AG04450 (cell line): ENCODE results near the gene TMEM179B. TPM values are rescaled to one million over a fixed set of nuclear protein-coding genes. Genes with fewer than 3 reads are reported as not detected.

Source experiments
- CTCF ChIA-PET: fragments of 300-600, 350-600 bp; formaldehyde crosslinking; extraction: SDS; loops from one replicate; lab custom pipeline; 2022; ENCODE audit warnings: antibody characterized with exemption, inconsistent platforms; lab: Charles Lee
- POLR2A ChIA-PET: fragments of 350-600 bp; formaldehyde crosslinking; extraction: SDS; loops from one replicate; lab custom pipeline; 2021; ENCODE audit warnings: antibody characterized with exemption, inconsistent platforms; lab: Yijun Ruan, JAX
- DNase-seq: peaks from one replicate; pipeline ENCODE4 v3.0.0-alpha.2; 2011; ENCODE audit warnings: low read depth, low spot score
- H3K27ac ChIP-seq: one replicate; pipeline ENCODE4 v1.5.1; 2012; ENCODE audit warnings: low read depth, low read length, control low read depth
- H3K27me3 ChIP-seq: one replicate; pipeline ENCODE4 v1.6.0; 2012; ENCODE audit warnings: low read length; ENCODE audit not compliant: control insufficient read depth, insufficient read depth
- H3K4me3 ChIP-seq: 2 replicates; pipeline ENCODE4 v1.5.1; 2011; ENCODE audit warnings: mild to moderate bottlenecking, low read depth, low read length, control low read depth
- H3K9me3 ChIP-seq: 2 replicates; pipeline ENCODE4 v1.5.1; 2012; ENCODE audit warnings: low read length; ENCODE audit not compliant: control insufficient read depth, insufficient read depth
- polyA plus RNA-seq: library from polyadenylated mRNA; depleted of rRNA; stranded (reverse); fragments of >200 nt; gene quantifications from 2 replicates; pipeline ENCODE4 v1.2.3, GENCODE V29; 2011
- TF ChIP-seq, protein P1 (sequence below): IDR thresholded peaks from 2 replicates; pipeline ENCODE4 v1.5.1; 2011; ENCODE audit warnings: low read depth, low read length, control low read depth, inconsistent platforms

Gene TMEM179B
- polyA plus RNA-seq, 1 experiment: 51.7 TPM

DNA sequence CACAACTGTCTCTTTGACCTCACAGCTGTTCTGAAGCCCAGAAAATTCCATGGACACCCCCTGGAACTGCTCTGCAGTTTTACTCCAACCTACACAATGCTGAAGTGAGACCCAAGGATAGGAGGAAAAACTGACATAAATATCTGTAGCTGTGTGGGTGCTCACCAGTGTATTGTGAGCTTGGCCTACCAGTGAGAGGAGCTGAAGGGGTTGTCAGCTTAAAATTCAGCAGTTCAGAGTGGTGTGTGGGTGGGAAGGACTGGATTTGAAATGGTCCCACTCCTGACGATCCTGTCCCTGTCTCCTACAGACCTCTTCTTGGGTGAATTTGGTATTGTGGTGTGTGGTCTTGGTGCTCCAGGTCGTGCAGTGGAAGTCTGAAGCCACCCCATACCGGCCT is 2.4 kb downstream of the TMEM179B start:
- H3K9me3 ChIP-seq: peaks cover 4% of the 10 kb centered on the region; the same call in 1 of the 2 replicates
- no peak for DNase-seq
- no peak overlapping the region for H3K27ac ChIP-seq
- H3K27me3 ChIP-seq: no peaks in the 10 kb centered on the region
- POLR2A ChIA-PET: interaction anchor here (0.6 to 1.3 kb wide), 4 partner anchors 36 to 65 kb away, joined by 3 to 6 read pairs (median 3); partner anchors contain the start of gene ZBTB3
- H3K4me3 ChIP-seq: no peak overlapping the region
- CTCF ChIA-PET: interaction anchor here (0.6 to 1.5 kb wide), 2 partner anchors 76 to 92 kb away, joined by 3 to 6 read pairs; no protein-coding TSS in a partner anchor
- TF ChIP-seq, protein P1, sequence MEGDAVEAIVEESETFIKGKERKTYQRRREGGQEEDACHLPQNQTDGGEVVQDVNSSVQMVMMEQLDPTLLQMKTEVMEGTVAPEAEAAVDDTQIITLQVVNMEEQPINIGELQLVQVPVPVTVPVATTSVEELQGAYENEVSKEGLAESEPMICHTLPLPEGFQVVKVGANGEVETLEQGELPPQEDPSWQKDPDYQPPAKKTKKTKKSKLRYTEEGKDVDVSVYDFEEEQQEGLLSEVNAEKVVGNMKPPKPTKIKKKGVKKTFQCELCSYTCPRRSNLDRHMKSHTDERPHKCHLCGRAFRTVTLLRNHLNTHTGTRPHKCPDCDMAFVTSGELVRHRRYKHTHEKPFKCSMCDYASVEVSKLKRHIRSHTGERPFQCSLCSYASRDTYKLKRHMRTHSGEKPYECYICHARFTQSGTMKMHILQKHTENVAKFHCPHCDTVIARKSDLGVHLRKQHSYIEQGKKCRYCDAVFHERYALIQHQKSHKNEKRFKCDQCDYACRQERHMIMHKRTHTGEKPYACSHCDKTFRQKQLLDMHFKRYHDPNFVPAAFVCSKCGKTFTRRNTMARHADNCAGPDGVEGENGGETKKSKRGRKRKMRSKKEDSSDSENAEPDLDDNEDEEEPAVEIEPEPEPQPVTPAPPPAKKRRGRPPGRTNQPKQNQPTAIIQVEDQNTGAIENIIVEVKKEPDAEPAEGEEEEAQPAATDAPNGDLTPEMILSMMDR: no peak

GRCh38 chr11:62791501-62792201 is 4.4 kb downstream of the TMEM179B start, which contains the start of gene TMEM223:
TMEM223 (minus strand) TSS chr11:62792006; CDS start chr11:62791994, 12 bp downstream.
- H3K27me3 ChIP-seq: no peaks in the 10 kb centered on the region
- no peak for DNase-seq
- H3K9me3 ChIP-seq: peaks cover 4% of the 10 kb centered on the region; the same call in 1 of the 2 replicates
- H3K4me3 ChIP-seq: peak within 1 kb of the TSS; percentile 92
- ChIA-PET POLR2A (interaction anchor here (1.3 to 1.5 kb wide), 3 partner anchors 49 to 126 kb away, joined by 4 to 7 read pairs (median 4); partner anchors contain the start of genes C11orf98, CSKMT, LBHD1 and UQCC3), CTCF (no interaction called here)
- peak within 1 kb of the TSS; percentile 77 for H3K27ac ChIP-seq
- TF ChIP-seq, protein P1: no peak

- H3K27ac ChIP-seq: peak overlapping the region; percentile 77
- ChIA-PET POLR2A (interaction anchor here (0.9 to 1.3 kb wide), 2 partner anchors 12 to 65 kb away, joined by 3 to 4 read pairs; partner anchors contain the start of gene HNRNPUL2), CTCF (no interaction called here)
- TF ChIP-seq, protein P1: no peak
- DNase-seq: no peak
- no peaks in the 10 kb centered on the region for H3K27me3 ChIP-seq
- H3K4me3 ChIP-seq: peak overlapping the region; percentile 35
- H3K9me3 ChIP-seq: peaks cover 4% of the 10 kb centered on the region; the same call in 1 of the 2 replicates
Observed at GRCh38 chr11:62792202-62792575, 5.0 kb downstream of the TMEM179B start.

- Histone ChIP-seq H3K4me3 (no peak overlapping the region), H3K27ac (no peak overlapping the region), H3K27me3 (no peaks in the 10 kb centered on the region), H3K9me3 (peaks cover 4% of the 10 kb centered on the region; the same call in 1 of the 2 replicates)
- ChIA-PET POLR2A (interaction anchor here (0.7 to 1.5 kb wide), 4 partner anchors 10 to 47 kb away, joined by 3 to 7 read pairs (median 4); partner anchors contain the start of gene NXF1), CTCF (interaction anchor here (2.9 kb wide), 1 partner anchor 8 kb away, joined by 13 read pairs; no protein-coding TSS in a partner anchor)
- no peak for DNase-seq
- TF ChIP-seq, protein P1: no peak
Observed at GRCh38 chr11:62794201-62794775, 7.1 kb downstream of the TMEM179B start.
